Mesendoderm (in vitro differentiated cells): Measurements from ENCODE around the gene PACSIN1.
A peak's percentile ranks its signal among the peaks of the same experiment; 100 is the strongest.
"Not testable (repeated sequence)": the region's sequence is repeated elsewhere in the genome, so short reads cannot be mapped to it uniquely, and the experiment has no call there.

ENCODE experiments used
- DNase-seq: peaks from one replicate; pipeline ENCODE4 v3.0.0; 2013
- H2AK5ac ChIP-seq: 2 replicates; pipeline ENCODE4 v1.6.1; 2013; ENCODE audit warnings: low read length, inconsistent platforms
- H2BK120ac ChIP-seq: 2 replicates; pipeline ENCODE4 v1.6.1; 2013; ENCODE audit warnings: low read depth, mild to moderate bottlenecking, low read length, moderate library complexity, mixed read lengths
- H2BK15ac ChIP-seq: replicated peaks from 2 replicates; pipeline ENCODE4 v1.6.1; 2013; ENCODE audit warnings: low read depth, mild to moderate bottlenecking, moderate library complexity
- H2BK5ac ChIP-seq: 2 replicates; pipeline ENCODE4 v1.6.1; 2013; ENCODE audit warnings: low read length, inconsistent platforms
- H3K18ac ChIP-seq: 2 replicates; pipeline ENCODE4 v1.6.1; 2013; ENCODE audit warnings: mild to moderate bottlenecking, low read length, mixed read lengths
- H3K23ac ChIP-seq: one replicate; pipeline ENCODE4 v1.6.1; 2013; ENCODE audit warnings: low read length
- H3K27ac ChIP-seq: 2 replicates; pipeline ENCODE4 v1.5.1; 2013; ENCODE audit warnings: low read depth, mild to moderate bottlenecking, inconsistent platforms, low read length, moderate library complexity
- H3K27me3 ChIP-seq: 2 replicates; pipeline ENCODE4 v1.6.1; 2013; ENCODE audit warnings: low read length, control low read depth, mild to moderate bottlenecking, inconsistent platforms; ENCODE audit not compliant: insufficient read depth, poor library complexity
- H3K36me3 ChIP-seq: 2 replicates; pipeline ENCODE4 v1.6.1; 2013; ENCODE audit warnings: low read length, inconsistent platforms; ENCODE audit not compliant: control insufficient read depth, insufficient read depth
- H3K4ac ChIP-seq: one replicate; pipeline ENCODE4 v1.6.1; 2013; ENCODE audit warnings: low read depth, mild to moderate bottlenecking, low read length, moderate library complexity
- H3K4me1 ChIP-seq: 2 replicates; pipeline ENCODE4 v1.6.1; 2013; ENCODE audit warnings: low read depth, low read length, inconsistent platforms; ENCODE audit not compliant: control insufficient read depth
- H3K4me2 ChIP-seq: 2 replicates; pipeline ENCODE4 v1.6.1; 2013; ENCODE audit warnings: low read length
- H3K4me3 ChIP-seq: 2 replicates; pipeline ENCODE4 v1.5.1; 2013; ENCODE audit warnings: mild to moderate bottlenecking, low read length
- H3K56ac ChIP-seq: one replicate; pipeline ENCODE4 v1.6.1; 2013; ENCODE audit warnings: low read length
- H3K79me1 ChIP-seq: 2 replicates; pipeline ENCODE4 v1.6.1; 2013; ENCODE audit warnings: low read length, inconsistent platforms
- H3K79me2 ChIP-seq: 2 replicates; pipeline ENCODE4 v1.6.1; 2013; ENCODE audit warnings: mild to moderate bottlenecking, low read length; ENCODE audit not compliant: control insufficient read depth, insufficient read depth
- H3K9ac ChIP-seq: 2 replicates; pipeline ENCODE4 v1.6.1; 2013; ENCODE audit warnings: low read length, inconsistent platforms
- H4K5ac ChIP-seq: one replicate; pipeline ENCODE4 v1.6.1; 2013; ENCODE audit warnings: low read length
- H4K8ac ChIP-seq: one replicate; pipeline ENCODE4 v1.6.1; 2013; ENCODE audit warnings: low read depth, mild to moderate bottlenecking, control low read depth, low read length, moderate library complexity
- WGBS: extraction: QIAGEN DNeasy Blood & Tissue Kit; methylation state at CpG from one replicate; pipeline ENCODE4 v1.1.7; 2013; ENCODE audit warnings: low lambda C conversion rate, missing lambda C conversion rate; ENCODE audit not compliant: insufficient coverage; ENCODE audit errors: extremely low coverage; 5-methylcytosine and 5-hydroxymethylcytosine counted together

PACSIN1 gene

GRCh38 chr6:34486886-34487285, 21.0 kb downstream of the PACSIN1 start:
- not testable (repeated sequence) for H3K79me1 ChIP-seq

GRCh38 chr6:34487536-34487935, 21.7 kb downstream of the PACSIN1 start:
- H3K4ac ChIP-seq, result no peak overlapping the region
- no peak overlapping the region for H3K4me3 ChIP-seq
- DNase-seq, result no peak
- no peak overlapping the region for H3K56ac ChIP-seq
- no peaks in the 10 kb centered on the region for H3K36me3 ChIP-seq
- H3K79me1 ChIP-seq, result no peaks in the 10 kb centered on the region
- H3K4me1 ChIP-seq, result no peaks in the 10 kb centered on the region
- no peak overlapping the region for H3K23ac ChIP-seq
- H4K5ac ChIP-seq, result no peak overlapping the region
- no peak overlapping the region for H2BK5ac ChIP-seq
- no peak overlapping the region for H3K9ac ChIP-seq
- no peaks in the 10 kb centered on the region for H3K27me3 ChIP-seq
- H3K27ac ChIP-seq, result no peak overlapping the region
- no peak overlapping the region for H2BK15ac ChIP-seq
- H3K18ac ChIP-seq, result no peak overlapping the region
- H2AK5ac ChIP-seq, result no peak overlapping the region
- WGBS, result no CpG with 5 or more reads among the region's 5 CpGs
- no peaks in the 10 kb centered on the region for H3K79me2 ChIP-seq
- no peak overlapping the region for H3K4me2 ChIP-seq
- no peak overlapping the region for H4K8ac ChIP-seq
- no peak overlapping the region for H2BK120ac ChIP-seq

More at GRCh38 chr6:34486886-34487285, 21.0 kb downstream of the PACSIN1 start:
- not testable (repeated sequence) for H2BK120ac ChIP-seq, H3K4me2 ChIP-seq, H4K5ac ChIP-seq, H3K56ac ChIP-seq, H3K23ac ChIP-seq, H4K8ac ChIP-seq, H3K27me3 ChIP-seq, H3K9ac ChIP-seq, H3K36me3 ChIP-seq, H2BK15ac ChIP-seq, H3K27ac ChIP-seq, H3K79me2 ChIP-seq, H2BK5ac ChIP-seq, H2AK5ac ChIP-seq, H3K4ac ChIP-seq, DNase-seq, H3K4me3 ChIP-seq, H3K18ac ChIP-seq, H3K4me1 ChIP-seq
- no CpG with 5 or more reads among the region's 8 CpGs for WGBS

GRCh38 chr6:34489207-34489805, 23.4 kb downstream of the PACSIN1 start:
- no peak for DNase-seq
- no peak overlapping the region for H4K8ac ChIP-seq
- H3K27ac ChIP-seq, result no peak overlapping the region
- no peak overlapping the region for H2AK5ac ChIP-seq
- H3K79me1 ChIP-seq, result no peaks in the 10 kb centered on the region
- no peak overlapping the region for H3K56ac ChIP-seq
- no peak overlapping the region for H2BK5ac ChIP-seq
- H3K79me2 ChIP-seq, result no peaks in the 10 kb centered on the region
- H3K27me3 ChIP-seq, result no peaks in the 10 kb centered on the region
- no peak overlapping the region for H3K9ac ChIP-seq
- H3K23ac ChIP-seq, result no peak overlapping the region
- H3K4me2 ChIP-seq, result no peak overlapping the region
- H3K4me3 ChIP-seq, result no peak overlapping the region
- H2BK120ac ChIP-seq, result no peak overlapping the region
- H3K36me3 ChIP-seq, result no peaks in the 10 kb centered on the region
- no peak overlapping the region for H3K18ac ChIP-seq
- no peak overlapping the region for H3K4ac ChIP-seq
- no CpG with 5 or more reads among the region's 9 CpGs for WGBS
- H2BK15ac ChIP-seq, result no peak overlapping the region
- no peak overlapping the region for H4K5ac ChIP-seq
- no peaks in the 10 kb centered on the region for H3K4me1 ChIP-seq

- Histone ChIP-seq H2AK5ac (no peak overlapping the region), H2BK120ac (no peak overlapping the region), H3K4me2 (no peak overlapping the region), H3K27me3 (no peaks in the 10 kb centered on the region), H3K27ac (no peak overlapping the region), H3K23ac (no peak overlapping the region), H2BK15ac (no peak overlapping the region), H3K9ac (no peak overlapping the region), H3K56ac (peak overlapping the region; percentile 72), H3K4ac (no peak overlapping the region), H3K18ac (peak overlapping the region; percentile 25), H4K8ac (no peak overlapping the region), H3K36me3 (no peaks in the 10 kb centered on the region), H3K79me1 (no peaks in the 10 kb centered on the region), H4K5ac (no peak overlapping the region), H3K79me2 (no peaks in the 10 kb centered on the region), H3K4me1 (no peaks in the 10 kb centered on the region), H2BK5ac (no peak overlapping the region), H3K4me3 (no peak overlapping the region)
- WGBS, result no CpG with 5 or more reads among the region's 20 CpGs
- DNase-seq, result peak; percentile 26
Measured at GRCh38 chr6:34490390-34491090, 24.7 kb downstream of the PACSIN1 start.

- no CpG with 5 or more reads among the region's 10 CpGs for WGBS
Measured at GRCh38 chr6:34491091-34491430, 25.2 kb downstream of the PACSIN1 start.

GRCh38 chr6:34493344-34493743, 27.5 kb downstream of the PACSIN1 start:
- no peak overlapping the region for H3K4ac ChIP-seq
- no peak overlapping the region for H2BK5ac ChIP-seq
- H2BK15ac ChIP-seq, result no peak overlapping the region
- no peaks in the 10 kb centered on the region for H3K79me2 ChIP-seq
- no peak overlapping the region for H4K8ac ChIP-seq
- no peak overlapping the region for H3K4me2 ChIP-seq
- H3K27ac ChIP-seq, result no peak overlapping the region
- H3K27me3 ChIP-seq, result no peaks in the 10 kb centered on the region
- H3K79me1 ChIP-seq, result no peaks in the 10 kb centered on the region
- no peaks in the 10 kb centered on the region for H3K36me3 ChIP-seq
- no peak overlapping the region for H3K9ac ChIP-seq
- H3K4me1 ChIP-seq, result no peaks in the 10 kb centered on the region
- H3K4me3 ChIP-seq, result no peak overlapping the region
- no CpG with 5 or more reads among the region's 4 CpGs for WGBS
- H2AK5ac ChIP-seq, result no peak overlapping the region
- H3K23ac ChIP-seq, result no peak overlapping the region
- no peak overlapping the region for H3K56ac ChIP-seq
- no peak for DNase-seq
- no peak overlapping the region for H4K5ac ChIP-seq
- no peak overlapping the region for H3K18ac ChIP-seq
- no peak overlapping the region for H2BK120ac ChIP-seq

More at GRCh38 chr6:34491091-34491430, 25.2 kb downstream of the PACSIN1 start:
- Histone ChIP-seq H3K79me2 (no peaks in the 10 kb centered on the region), H3K27ac (no peak overlapping the region), H2BK120ac (no peak overlapping the region), H3K79me1 (no peaks in the 10 kb centered on the region), H3K23ac (no peak overlapping the region), H3K4me3 (no peak overlapping the region), H3K27me3 (no peaks in the 10 kb centered on the region), H3K4me2 (no peak overlapping the region), H3K18ac (peak overlapping the region; percentile 24), H3K36me3 (no peaks in the 10 kb centered on the region), H2BK15ac (no peak overlapping the region), H4K5ac (no peak overlapping the region), H3K56ac (peak overlapping the region; percentile 72), H2AK5ac (no peak overlapping the region), H3K9ac (no peak overlapping the region), H2BK5ac (no peak overlapping the region), H3K4me1 (no peaks in the 10 kb centered on the region), H4K8ac (no peak overlapping the region), H3K4ac (no peak overlapping the region)
- DNase-seq, result peak; percentile 64
